ENCODE data around the gene DDX19B.

GRCh38 chr16:70270176-70270575 lies 28.8 kb upstream of the DDX19B start:
- TF ChIP-seq CTCF (IDR thresholded peaks at IDR 0.05; ENCODE audit: extremely low read depth in 1 of 2, insufficient read depth in 1 of 2, low read depth in 1 of 2, low read length in 2 of 2) (no peak), POLR2A (IDR thresholded peaks at IDR 0.05; ENCODE audit: low read depth, low read length) (no peak), EZH2 (IDR thresholded peaks at IDR 0.05; ENCODE audit: borderline replicate concordance, low read depth, low read length, severe bottlenecking) (no peak), JUN (IDR thresholded peaks at IDR 0.05; ENCODE audit: borderline replicate concordance, insufficient read depth, insufficient read length, low read depth) (no peak), MAX (IDR thresholded peaks at IDR 0.05; ENCODE audit: insufficient read depth, insufficient read length) (no peak), POLR2AphosphoS5 (IDR thresholded peaks at IDR 0.05; ENCODE audit: insufficient read depth, low read depth, low read length) (no peak), FOS (IDR thresholded peaks at IDR 0.05; ENCODE audit: borderline replicate concordance, insufficient read depth, low read length) (no peak)

Data from endothelial cell of umbilical vein (primary cell).